Liver (tissue), 9 donors: ENCODE results near the gene TMEM238L. TPM values are rescaled to one million over a fixed set of nuclear protein-coding genes. Genes with fewer than 3 reads are reported as not detected.

Experiments used
- DNase-seq: peaks from one replicate; pipeline ENCODE4 v3.0.0-alpha.2; 2017; ENCODE audit warnings: low spot score
- H3K27ac ChIP-seq, 2 donors: one replicate each; pipeline ENCODE4 v1.7.0; 2013; ENCODE audit warnings: inconsistent platforms in 2 of 2, low read length in 2 of 2, control low read depth in 1 of 2, low read depth in 1 of 2, mild to moderate bottlenecking in 1 of 2
- H3K27me3 ChIP-seq, 4 donors: one replicate each; pipeline versions ENCODE4 v1.6.1 to v1.7.0; 2013; ENCODE audit warnings: low read length in 3 of 4, inconsistent platforms in 1 of 4, mild to moderate bottlenecking in 1 of 4, moderate library complexity in 1 of 4; ENCODE audit not compliant: control insufficient read depth in 4 of 4, insufficient read depth in 4 of 4
- H3K36me3 ChIP-seq, 4 donors: one replicate each; pipeline versions ENCODE4 v1.6.1 to v1.7.0; 2013; ENCODE audit warnings: low read length in 3 of 4, mild to moderate bottlenecking in 3 of 4, low read depth in 1 of 4, moderate library complexity in 1 of 4; ENCODE audit not compliant: control insufficient read depth in 4 of 4, insufficient read depth in 3 of 4
- H3K4me1 ChIP-seq, 4 donors: one replicate each; pipeline versions ENCODE4 v1.6.1 to v1.7.0; 2013; ENCODE audit warnings: low read length in 3 of 4, mild to moderate bottlenecking in 3 of 4, moderate library complexity in 1 of 4; ENCODE audit not compliant: control insufficient read depth in 4 of 4, insufficient read depth in 4 of 4
- H3K4me3 ChIP-seq, 3 donors: one replicate each; pipeline versions ENCODE4 v1.6.1 to v1.7.0; 2013; ENCODE audit warnings: low read length in 3 of 3, control low read depth in 1 of 3, low read depth in 1 of 3, mild to moderate bottlenecking in 1 of 3
- H3K9ac ChIP-seq, 2 donors: one replicate each; pipeline ENCODE4 v1.7.0; 2013; ENCODE audit warnings: low read length in 2 of 2, mild to moderate bottlenecking in 2 of 2, moderate library complexity in 2 of 2, control low read depth in 1 of 2, low read depth in 1 of 2
- H3K9me3 ChIP-seq, 4 donors: one replicate each; pipeline versions ENCODE4 v1.6.1 to v1.7.0; 2013; ENCODE audit warnings: low read length in 3 of 4; ENCODE audit not compliant: control insufficient read depth in 4 of 4
- EGR1 ChIP-seq, 2 donors: IDR thresholded peaks; 2 replicates each; pipeline ENCODE4 v1.6.1; 2016 to 2018; ENCODE audit warnings: antibody characterized with exemption in 2 of 2, low read depth in 2 of 2
- FOXA1 ChIP-seq: IDR thresholded peaks from 2 replicates; pipeline ENCODE4 v1.6.1; 2016; ENCODE audit warnings: antibody characterized with exemption
- FOXA2 ChIP-seq: IDR thresholded peaks from 2 replicates; pipeline ENCODE4 v1.6.1; 2016; ENCODE audit warnings: antibody characterized with exemption
- HNF4A ChIP-seq, 2 donors: conservative IDR thresholded peaks; 2 replicates each; pipeline ENCODE4 v1.6.1; 2016; ENCODE audit warnings: antibody characterized with exemption in 2 of 2, mild to moderate bottlenecking in 2 of 2
- HNF4G ChIP-seq: IDR thresholded peaks from 2 replicates; pipeline ENCODE4 v1.6.1; 2016; ENCODE audit warnings: antibody characterized with exemption
- JUND ChIP-seq, 2 donors: IDR thresholded peaks; 2 replicates each; pipeline ENCODE4 v1.6.1; 2016; ENCODE audit warnings: antibody characterized with exemption in 2 of 2
- RAD21 ChIP-seq, 2 donors: IDR thresholded peaks; 2 replicates each; pipeline ENCODE4 v1.6.1; 2016; ENCODE audit warnings: antibody characterized with exemption in 2 of 2, mild to moderate bottlenecking in 2 of 2
- RXRA ChIP-seq, 2 donors: IDR thresholded peaks; 2 replicates each; pipeline ENCODE4 v1.6.1; 2017 to 2018; ENCODE audit warnings: antibody characterized with exemption in 2 of 2, mild to moderate bottlenecking in 1 of 2
- SP1 ChIP-seq: IDR thresholded peaks from 2 replicates; pipeline ENCODE4 v1.6.1; 2018; ENCODE audit warnings: antibody characterized with exemption, mild to moderate bottlenecking
- TAF1 ChIP-seq: conservative IDR thresholded peaks from 2 replicates; pipeline ENCODE4 v1.6.1; 2016; ENCODE audit warnings: antibody characterized with exemption, mild to moderate bottlenecking
- YY1 ChIP-seq: IDR thresholded peaks from 2 replicates; pipeline ENCODE4 v1.6.1; 2016; ENCODE audit warnings: antibody characterized with exemption, mild to moderate bottlenecking
- WGBS: extraction: QIAGEN DNeasy Blood & Tissue Kit; methylation state at CpG from one replicate; pipeline ENCODE4 v1.1.7; 2013; 5-methylcytosine and 5-hydroxymethylcytosine counted together
- polyA plus RNA-seq, 2 donors: library from polyadenylated mRNA; stranded (reverse) in 1 of 2; unstranded in 1 of 2; fragments of 200-250 nt in 1 of 2; fragments of >200 nt in 1 of 2; fragmentation: Nextera tagmentation in 1 of 2; extraction: Ambion mirVana in 1 of 2; gene quantifications; one replicate each; pipeline versions ENCODE4 v1.2.1 to v1.2.3, GENCODE V29; 2013 to 2015
- total RNA-seq, 2 donors: library from RNA; depleted of rRNA; stranded (reverse); fragments of >200 nt; gene quantifications; one replicate each; pipeline ENCODE4 v1.2.3, GENCODE V29; 2014
- TF ChIP-seq, protein P1 (sequence below): IDR thresholded peaks from 2 replicates; pipeline ENCODE4 v1.6.1; 2016; ENCODE audit warnings: antibody characterized with exemption
- TF ChIP-seq, protein P2 (sequence below): IDR thresholded peaks from 2 replicates; pipeline ENCODE4 v1.6.1; 2016; ENCODE audit warnings: antibody characterized with exemption, mild to moderate bottlenecking
- TF ChIP-seq, protein P3 (sequence below): IDR thresholded peaks from 2 replicates; pipeline ENCODE4 v1.6.1; 2016; ENCODE audit warnings: antibody characterized with exemption
- TF ChIP-seq, protein P4 (sequence below): IDR thresholded peaks from 2 replicates; pipeline ENCODE4 v1.6.1; 2016; ENCODE audit warnings: antibody characterized with exemption
- TF ChIP-seq, protein P5 (sequence below): fragments of 150-350 bp; IDR thresholded peaks from 2 replicates; pipeline ENCODE4 v1.5.1; 2017; ENCODE audit warnings: improper control_type of control experiment, low read depth, low read length; ENCODE audit not compliant: missing input control
- donor health status: healthy.
- donor health status: healthy.
- donor health status: healthy.
- donor health status: healthy.
- donor health status: healthy.

Gene TMEM238L
- total and polyA plus RNA-seq, 4 donors = 0.85 to 4.2 (median 1.2) TPM; not detected in 1

DNA sequence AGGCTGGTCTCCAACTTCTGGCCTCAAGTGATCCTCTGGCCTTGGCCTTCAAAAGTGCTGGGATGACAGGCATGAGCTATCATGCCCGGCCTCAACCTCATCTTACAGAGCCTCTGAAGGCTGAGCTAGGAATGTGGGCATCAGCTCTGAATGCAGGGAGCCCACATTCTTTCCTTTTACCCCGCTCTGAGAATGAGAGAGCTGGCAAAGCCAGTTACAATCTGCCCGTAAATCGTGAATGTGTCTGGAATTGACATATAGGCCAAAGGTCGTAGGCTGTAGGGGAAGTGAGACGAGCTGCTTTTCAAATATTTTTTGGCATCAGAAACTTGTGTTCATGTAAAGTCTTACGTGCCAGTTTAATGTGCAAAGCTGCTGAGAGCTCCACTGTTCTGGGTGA lies 4.5 kb downstream of the TMEM238L start:
- TF ChIP-seq RXRA (IDR thresholded peaks at IDR 0.05) = peak; percentile 73 to 80
- no peak for TF ChIP-seq RAD21 (IDR thresholded peaks at IDR 0.05)
- TF ChIP-seq, protein P1, sequence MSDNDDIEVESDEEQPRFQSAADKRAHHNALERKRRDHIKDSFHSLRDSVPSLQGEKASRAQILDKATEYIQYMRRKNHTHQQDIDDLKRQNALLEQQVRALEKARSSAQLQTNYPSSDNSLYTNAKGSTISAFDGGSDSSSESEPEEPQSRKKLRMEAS = no peak
- TF ChIP-seq YY1 = peak; percentile 31
- peak; percentile 3 for TF ChIP-seq FOXA2
- TF ChIP-seq, protein P2, sequence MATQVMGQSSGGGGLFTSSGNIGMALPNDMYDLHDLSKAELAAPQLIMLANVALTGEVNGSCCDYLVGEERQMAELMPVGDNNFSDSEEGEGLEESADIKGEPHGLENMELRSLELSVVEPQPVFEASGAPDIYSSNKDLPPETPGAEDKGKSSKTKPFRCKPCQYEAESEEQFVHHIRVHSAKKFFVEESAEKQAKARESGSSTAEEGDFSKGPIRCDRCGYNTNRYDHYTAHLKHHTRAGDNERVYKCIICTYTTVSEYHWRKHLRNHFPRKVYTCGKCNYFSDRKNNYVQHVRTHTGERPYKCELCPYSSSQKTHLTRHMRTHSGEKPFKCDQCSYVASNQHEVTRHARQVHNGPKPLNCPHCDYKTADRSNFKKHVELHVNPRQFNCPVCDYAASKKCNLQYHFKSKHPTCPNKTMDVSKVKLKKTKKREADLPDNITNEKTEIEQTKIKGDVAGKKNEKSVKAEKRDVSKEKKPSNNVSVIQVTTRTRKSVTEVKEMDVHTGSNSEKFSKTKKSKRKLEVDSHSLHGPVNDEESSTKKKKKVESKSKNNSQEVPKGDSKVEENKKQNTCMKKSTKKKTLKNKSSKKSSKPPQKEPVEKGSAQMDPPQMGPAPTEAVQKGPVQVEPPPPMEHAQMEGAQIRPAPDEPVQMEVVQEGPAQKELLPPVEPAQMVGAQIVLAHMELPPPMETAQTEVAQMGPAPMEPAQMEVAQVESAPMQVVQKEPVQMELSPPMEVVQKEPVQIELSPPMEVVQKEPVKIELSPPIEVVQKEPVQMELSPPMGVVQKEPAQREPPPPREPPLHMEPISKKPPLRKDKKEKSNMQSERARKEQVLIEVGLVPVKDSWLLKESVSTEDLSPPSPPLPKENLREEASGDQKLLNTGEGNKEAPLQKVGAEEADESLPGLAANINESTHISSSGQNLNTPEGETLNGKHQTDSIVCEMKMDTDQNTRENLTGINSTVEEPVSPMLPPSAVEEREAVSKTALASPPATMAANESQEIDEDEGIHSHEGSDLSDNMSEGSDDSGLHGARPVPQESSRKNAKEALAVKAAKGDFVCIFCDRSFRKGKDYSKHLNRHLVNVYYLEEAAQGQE = peak; percentile 23
- peak; percentile 77 for TF ChIP-seq SP1
- TF ChIP-seq TAF1 = no peak
- TF ChIP-seq FOXA1 = no peak
- TF ChIP-seq HNF4A (conservative IDR thresholded peaks at IDR 0.05) = peak; percentile 51 to 61
- peak in 1 of 2 donors; percentile 34 for TF ChIP-seq JUND (IDR thresholded peaks at IDR 0.05)
- no peak for TF ChIP-seq EGR1 (IDR thresholded peaks at IDR 0.05; ENCODE audit: low read depth in 2 of 2)
- no peak for TF ChIP-seq HNF4G
- TF ChIP-seq, protein P3, sequence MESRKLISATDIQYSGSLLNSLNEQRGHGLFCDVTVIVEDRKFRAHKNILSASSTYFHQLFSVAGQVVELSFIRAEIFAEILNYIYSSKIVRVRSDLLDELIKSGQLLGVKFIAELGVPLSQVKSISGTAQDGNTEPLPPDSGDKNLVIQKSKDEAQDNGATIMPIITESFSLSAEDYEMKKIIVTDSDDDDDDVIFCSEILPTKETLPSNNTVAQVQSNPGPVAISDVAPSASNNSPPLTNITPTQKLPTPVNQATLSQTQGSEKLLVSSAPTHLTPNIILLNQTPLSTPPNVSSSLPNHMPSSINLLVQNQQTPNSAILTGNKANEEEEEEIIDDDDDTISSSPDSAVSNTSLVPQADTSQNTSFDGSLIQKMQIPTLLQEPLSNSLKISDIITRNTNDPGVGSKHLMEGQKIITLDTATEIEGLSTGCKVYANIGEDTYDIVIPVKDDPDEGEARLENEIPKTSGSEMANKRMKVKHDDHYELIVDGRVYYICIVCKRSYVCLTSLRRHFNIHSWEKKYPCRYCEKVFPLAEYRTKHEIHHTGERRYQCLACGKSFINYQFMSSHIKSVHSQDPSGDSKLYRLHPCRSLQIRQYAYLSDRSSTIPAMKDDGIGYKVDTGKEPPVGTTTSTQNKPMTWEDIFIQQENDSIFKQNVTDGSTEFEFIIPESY = no peak
- H3K27me3 ChIP-seq = no peaks in the 10 kb centered on the region
- H3K9ac ChIP-seq = no peak overlapping the region
- H3K9me3 ChIP-seq = no peaks in the 10 kb centered on the region
- H3K36me3 ChIP-seq = no peaks in the 10 kb centered on the region
- H3K27ac ChIP-seq = peak overlapping the region; percentile 55 to 57
- 28% methylated on average over 7 of the region's 7 CpGs for WGBS
- DNase-seq = no peak
- H3K4me3 ChIP-seq = no peak overlapping the region
- H3K4me1 ChIP-seq = peaks cover 4 to 25% (median 19%) of the 10 kb centered on the region in 4 donors

DNA sequence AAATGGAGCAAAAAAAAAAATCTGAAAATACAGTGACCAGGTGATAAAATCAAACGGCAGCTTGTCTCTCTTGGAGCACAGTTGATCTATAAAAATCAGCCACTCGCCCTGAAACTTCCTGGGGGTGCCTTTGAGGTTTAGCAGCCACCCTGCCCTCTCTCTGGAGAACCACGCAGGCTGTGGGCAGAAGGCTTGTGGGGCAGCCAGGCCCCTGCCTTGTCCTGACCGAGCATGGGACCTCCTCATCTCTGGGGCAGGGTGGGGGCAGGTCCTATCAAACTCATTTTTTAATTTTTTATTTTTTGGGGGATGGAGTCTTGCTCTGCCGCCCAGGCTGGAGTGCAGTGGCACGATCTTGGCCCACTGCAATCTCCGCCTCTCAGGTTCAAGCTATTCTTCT lies 5.0 kb downstream of the TMEM238L start:
- no peak overlapping the region for H3K9ac ChIP-seq
- H3K9me3 ChIP-seq = no peaks in the 10 kb centered on the region
- H3K27me3 ChIP-seq = no peaks in the 10 kb centered on the region
- H3K4me1 ChIP-seq = peaks cover 4 to 25% (median 19%) of the 10 kb centered on the region in 4 donors
- no peaks in the 10 kb centered on the region for H3K36me3 ChIP-seq
- no peak overlapping the region for H3K4me3 ChIP-seq
- DNase-seq = no peak
- WGBS = 70% methylated on average over 7 of the region's 7 CpGs
- H3K27ac ChIP-seq = peak overlapping the region; percentile 55 to 57
- TF ChIP-seq JUND (IDR thresholded peaks at IDR 0.05) = no peak
- TF ChIP-seq YY1 = no peak
- no peak for TF ChIP-seq EGR1 (IDR thresholded peaks at IDR 0.05; ENCODE audit: low read depth in 2 of 2)
- TF ChIP-seq RAD21 (IDR thresholded peaks at IDR 0.05) = no peak
- no peak for TF ChIP-seq TAF1
- no peak for TF ChIP-seq FOXA1
- TF ChIP-seq, protein P4, sequence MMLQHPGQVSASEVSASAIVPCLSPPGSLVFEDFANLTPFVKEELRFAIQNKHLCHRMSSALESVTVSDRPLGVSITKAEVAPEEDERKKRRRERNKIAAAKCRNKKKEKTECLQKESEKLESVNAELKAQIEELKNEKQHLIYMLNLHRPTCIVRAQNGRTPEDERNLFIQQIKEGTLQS = no peak
- TF ChIP-seq SP1 = no peak
- TF ChIP-seq, protein P5, sequence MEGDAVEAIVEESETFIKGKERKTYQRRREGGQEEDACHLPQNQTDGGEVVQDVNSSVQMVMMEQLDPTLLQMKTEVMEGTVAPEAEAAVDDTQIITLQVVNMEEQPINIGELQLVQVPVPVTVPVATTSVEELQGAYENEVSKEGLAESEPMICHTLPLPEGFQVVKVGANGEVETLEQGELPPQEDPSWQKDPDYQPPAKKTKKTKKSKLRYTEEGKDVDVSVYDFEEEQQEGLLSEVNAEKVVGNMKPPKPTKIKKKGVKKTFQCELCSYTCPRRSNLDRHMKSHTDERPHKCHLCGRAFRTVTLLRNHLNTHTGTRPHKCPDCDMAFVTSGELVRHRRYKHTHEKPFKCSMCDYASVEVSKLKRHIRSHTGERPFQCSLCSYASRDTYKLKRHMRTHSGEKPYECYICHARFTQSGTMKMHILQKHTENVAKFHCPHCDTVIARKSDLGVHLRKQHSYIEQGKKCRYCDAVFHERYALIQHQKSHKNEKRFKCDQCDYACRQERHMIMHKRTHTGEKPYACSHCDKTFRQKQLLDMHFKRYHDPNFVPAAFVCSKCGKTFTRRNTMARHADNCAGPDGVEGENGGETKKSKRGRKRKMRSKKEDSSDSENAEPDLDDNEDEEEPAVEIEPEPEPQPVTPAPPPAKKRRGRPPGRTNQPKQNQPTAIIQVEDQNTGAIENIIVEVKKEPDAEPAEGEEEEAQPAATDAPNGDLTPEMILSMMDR = no peak
- TF ChIP-seq, protein P1 = no peak
- no peak for TF ChIP-seq HNF4G
- TF ChIP-seq, protein P2 = no peak
- TF ChIP-seq, protein P3 = no peak
- TF ChIP-seq HNF4A (conservative IDR thresholded peaks at IDR 0.05) = no peak
- TF ChIP-seq FOXA2 = no peak
